ENCODE measurements around the gene ADCY7. TPM values are rescaled to one million over a fixed set of nuclear protein-coding genes. Genes with fewer than 3 reads are reported as not detected.

The ADCY7 gene
- total and polyA plus RNA-seq, 10 donors: 9.8 to 158 (median 99.2) TPM

GRCh38 chr16:50251375-50252081 is 14.8 kb upstream of the ADCY7 start:
- intact Hi-C loops (cut with DNase I; ENCODE audit: low total_unique reads): no loop called here
- Histone ChIP-seq H3K9me3 (no peaks in the 10 kb centered on the region), H3K4me3 (no peak overlapping the region), H3K4me1 (peaks cover 0 to 50% (median 12%) of the 10 kb centered on the region in 6 donors), H3K36me3 (no peaks in the 10 kb centered on the region), H3K27me3 (replicated peaks in 1 of 7) (peaks cover 0 to 2% (median 0%) of the 10 kb centered on the region in 7 donors), H3K27ac (peak overlapping the region in 1 of 8 donors; percentile 50)
- no peak for TF ChIP-seq POLR2AphosphoS5 (IDR thresholded peaks at IDR 0.05)
- DNase-seq: peak; percentile 68
- 75 to 88% (median 84%) methylated on average over 14 to 15 of the region's 15 CpGs for WGBS, 5 donors

GRCh38 chr16:50252082-50252611 is 14.2 kb upstream of the ADCY7 start:
- WGBS, 5 donors: 89 to 97% (median 93%) methylated on average over 7 to 9 of the region's 9 CpGs
- Histone ChIP-seq H3K36me3 (no peaks in the 10 kb centered on the region), H3K9me3 (no peaks in the 10 kb centered on the region), H3K27ac (peak overlapping the region in 1 of 8 donors; percentile 50), H3K27me3 (replicated peaks in 1 of 7) (no peaks in the 10 kb centered on the region), H3K4me3 (no peak overlapping the region), H3K4me1 (peaks cover 0 to 44% (median 7%) of the 10 kb centered on the region in 6 donors)
- peak; percentile 37 for DNase-seq
- TF ChIP-seq POLR2AphosphoS5 (IDR thresholded peaks at IDR 0.05): no peak
- no peak for TF ChIP-seq POLR2A (IDR thresholded peaks at IDR 0.05)
- no peak for TF ChIP-seq CTCF (IDR thresholded peaks at IDR 0.05 in 8 of 11, conservative IDR thresholded peaks at IDR 0.05 in 3 of 11)
- intact Hi-C loops (cut with DNase I; ENCODE audit: low total_unique reads): no loop called here

- Histone ChIP-seq H3K4me3 (no peak overlapping the region), H3K9me3 (no peaks in the 10 kb centered on the region), H3K27me3 (replicated peaks in 1 of 7) (no peaks in the 10 kb centered on the region), H3K36me3 (no peaks in the 10 kb centered on the region), H3K4me1 (peaks cover 0 to 41% (median 7%) of the 10 kb centered on the region in 6 donors), H3K27ac (peak overlapping the region in 2 of 8 donors; percentile 39 to 50)
- no peak for DNase-seq
- intact Hi-C loops (cut with DNase I; ENCODE audit: low total_unique reads): no loop called here
- TF ChIP-seq POLR2AphosphoS5 (IDR thresholded peaks at IDR 0.05): no peak
- TF ChIP-seq POLR2A (IDR thresholded peaks at IDR 0.05): no peak
- no peak for TF ChIP-seq CTCF (IDR thresholded peaks at IDR 0.05 in 8 of 11, conservative IDR thresholded peaks at IDR 0.05 in 3 of 11)
- 68 to 90% (median 76%) methylated on average over 12 of the region's 12 CpGs for WGBS, 5 donors
These were observed 13.4 kb upstream of the ADCY7 start for GRCh38 chr16:50252874-50253513.

GRCh38 chr16:50253514-50253910 is 12.8 kb upstream of the ADCY7 start:
- no peaks in the 10 kb centered on the region for H3K9me3 ChIP-seq
- H3K27me3 ChIP-seq (replicated peaks in 1 of 7): no peaks in the 10 kb centered on the region
- peak; percentile 67 for DNase-seq
- H3K27ac ChIP-seq: peak overlapping the region in 3 of 8 donors; percentile 26 to 50 (median 39)
- WGBS, 5 donors: 79 to 91% (median 88%) methylated on average over 7 to 8 of the region's 8 CpGs
- no peaks in the 10 kb centered on the region for H3K36me3 ChIP-seq
- H3K4me1 ChIP-seq: peaks cover 0 to 39% (median 5%) of the 10 kb centered on the region in 6 donors
- no peak for TF ChIP-seq CTCF (IDR thresholded peaks at IDR 0.05 in 8 of 11, conservative IDR thresholded peaks at IDR 0.05 in 3 of 11)
- TF ChIP-seq POLR2AphosphoS5 (IDR thresholded peaks at IDR 0.05): no peak
- no peak for TF ChIP-seq POLR2A (IDR thresholded peaks at IDR 0.05)
- intact Hi-C loops (cut with DNase I; ENCODE audit: low total_unique reads): no loop called here
- no peak overlapping the region for H3K4me3 ChIP-seq
